HG03066 (cell line): ENCODE measurements around the gene TSPAN31.

Source experiments
- ATAC-seq: cut with Tn5 transposase; IDR thresholded peaks from one replicate; pipeline ENCODE4 v1.9.1; 2021; ENCODE audit warnings: low read depth; ENCODE audit not compliant: unreplicated experiment

TSPAN31 gene

GRCh38 chr12:57751432-57751787 is 6.6 kb downstream of the TSPAN31 start:
- no peak for ATAC-seq

- ATAC-seq: peak; percentile 62
Observed at GRCh38 chr12:57751788-57752667, 7.2 kb downstream of the TSPAN31 start, which contains the start of gene CDK4. Gene CDK4, minus strand, starts transcription at chr12:57752310. Its CDS starts 593 bp downstream, at chr12:57751717.

GRCh38 chr12:57752668-57753000 is 7.8 kb downstream of the TSPAN31 start:
- ATAC-seq: no peak

GRCh38 chr12:57753756-57754337 is 9.0 kb downstream of the TSPAN31 start:
- no peak for ATAC-seq

- peak; percentile 35 for ATAC-seq
Observed at GRCh38 chr12:57754411-57755193, 9.8 kb downstream of the TSPAN31 start, which contains the start of gene MARCHF9. Gene MARCHF9, plus strand, starts transcription at chr12:57755103. Its CDS starts 426 bp downstream, at chr12:57755529.

- ATAC-seq: no peak
Observed at GRCh38 chr12:57755194-57755453, 10.3 kb downstream of the TSPAN31 start.

- ATAC-seq: no peak
Observed at GRCh38 chr12:57755454-57756372, 10.9 kb downstream of the TSPAN31 start.

- no peak for ATAC-seq
Observed at GRCh38 chr12:57756406-57757341, 11.8 kb downstream of the TSPAN31 start.

GRCh38 chr12:57757771-57758170 is 12.9 kb downstream of the TSPAN31 start:
- no peak for ATAC-seq

- no peak for ATAC-seq
Observed at GRCh38 chr12:57758552-57759359, 13.9 kb downstream of the TSPAN31 start.

- no peak for ATAC-seq
Observed at GRCh38 chr12:57759360-57759980, 14.6 kb downstream of the TSPAN31 start.

GRCh38 chr12:57760347-57760982 is 15.6 kb downstream of the TSPAN31 start:
- no peak for ATAC-seq

- no peak for ATAC-seq
Observed at GRCh38 chr12:57761391-57761998, 16.7 kb downstream of the TSPAN31 start.

GRCh38 chr12:57762463-57762862 is 17.6 kb downstream of the TSPAN31 start:
- ATAC-seq: no peak

GRCh38 chr12:57763881-57764661 is 19.2 kb downstream of the TSPAN31 start:
- no peak for ATAC-seq

GRCh38 chr12:57764662-57765002 is 19.8 kb downstream of the TSPAN31 start:
- peak; percentile 15 for ATAC-seq
